K562 (cell line): Measurements from ENCODE around the gene UPK2. TPM values are rescaled to one million over a fixed set of nuclear protein-coding genes. Genes with fewer than 3 reads are reported as not detected.

Experiments
- DNMT1 ChIP-seq: fragments of 450-650 bp; IDR thresholded peaks from 2 replicates; pipeline ENCODE4 v1.6.1; 2016; ENCODE audit warnings: antibody characterized with exemption, mild to moderate bottlenecking
- ERF ChIP-seq: fragments of 450-650 bp; formaldehyde crosslinking; IDR thresholded peaks from 2 replicates; pipeline ENCODE4 v1.4.0; 2020; ENCODE audit warnings: mild to moderate bottlenecking, mixed read lengths
- GABPA ChIP-seq: fragments of 200-800 bp; sonication (Bioruptor generic); conservative IDR thresholded peaks from 2 replicates; pipeline ENCODE4 v1.6.1; 2016; ENCODE audit warnings: low read depth, missing genetic modification characterization, missing compliant biosample characterization
- HMG20B ChIP-seq: fragments of 250-450 bp; sonication (Bioruptor Pico); IDR thresholded peaks from 2 replicates; pipeline ENCODE4 v1.5.0; 2021; ENCODE audit warnings: mild to moderate bottlenecking
- HNRNPL ChIP-seq: fragments of 200-400 bp; formaldehyde crosslinking; IDR thresholded peaks from 2 replicates; pipeline ENCODE4 v1.6.1; 2017; ENCODE audit warnings: low read depth, mild to moderate bottlenecking, low read length
- KAT2B ChIP-seq: IDR thresholded peaks from one replicate; pipeline ENCODE4 v1.6.1; 2012; ENCODE audit warnings: low read depth, mild to moderate bottlenecking, control low read depth, inconsistent platforms, low read length, moderate library complexity
- KAT7 ChIP-seq: sonication (generic); formaldehyde crosslinking; IDR thresholded peaks from 2 replicates; pipeline ENCODE4 v1.8.0; 2022; ENCODE audit warnings: missing genetic modification reagents, mild to moderate bottlenecking, borderline replicate concordance
- MAFK ChIP-seq: IDR thresholded peaks from 2 replicates; pipeline ENCODE4 v1.6.1; 2011; ENCODE audit warnings: low read length, improper control_type of control experiment
- MCM7 ChIP-seq, 2 experiments: fragments of 450-650 bp; IDR thresholded peaks; 2 replicates each; pipeline ENCODE4 v1.6.1; 2016 to 2018
- NCOA4 ChIP-seq: fragments of 450-650 bp; IDR thresholded peaks from 2 replicates; pipeline ENCODE4 v1.6.1; 2018; ENCODE audit warnings: mild to moderate bottlenecking; ENCODE audit not compliant: partially characterized antibody
- NCOA6 ChIP-seq: fragments of 450-650 bp; IDR thresholded peaks from 2 replicates; pipeline ENCODE4 v1.6.1; 2017; ENCODE audit warnings: mild to moderate bottlenecking
- NEUROD1 ChIP-seq: fragments of 150-350 bp; IDR thresholded peaks from 2 replicates; pipeline ENCODE4 v1.6.1; 2014; ENCODE audit warnings: borderline replicate concordance, low read length, low read depth; ENCODE audit not compliant: partially characterized antibody
- POLR2A ChIP-seq: fragments of 450-650 bp; conservative IDR thresholded peaks from 2 replicates; pipeline ENCODE4 v1.6.1; 2016
- RFX1 ChIP-seq: fragments of 450-650 bp; IDR thresholded peaks from 2 replicates; pipeline ENCODE4 v1.6.1; 2016; ENCODE audit warnings: mild to moderate bottlenecking, moderate library complexity
- SRSF7 ChIP-seq: fragments of 200-400 bp; formaldehyde crosslinking; optimal IDR thresholded peaks from 2 replicates; pipeline ENCODE3; 2017; ENCODE audit warnings: mild to moderate bottlenecking, low read depth, low read length
- TBL1XR1 ChIP-seq, 2 experiments: IDR thresholded peaks; 2 replicates each; pipeline ENCODE4 v1.6.1; 2012; ENCODE audit warnings: improper control_type of control experiment in 2 of 2, low read length in 2 of 2, mild to moderate bottlenecking in 1 of 2
- THRAP3 ChIP-seq: fragments of 450-650 bp; IDR thresholded peaks from 2 replicates; pipeline ENCODE4 v1.6.1; 2016; ENCODE audit warnings: mild to moderate bottlenecking, inconsistent platforms, borderline replicate concordance
- ZBTB1 ChIP-seq: sonication (generic); formaldehyde crosslinking; IDR thresholded peaks from 2 replicates; pipeline ENCODE4 v1.8.1; 2023; ENCODE audit warnings: missing genetic modification reagents, low read depth, mild to moderate bottlenecking, borderline replicate concordance
- ZBTB17 ChIP-seq: fragments of 450-650 bp; formaldehyde crosslinking; IDR thresholded peaks from 2 replicates; pipeline ENCODE4 v1.4.0; 2020; ENCODE audit warnings: mild to moderate bottlenecking
- ZKSCAN3 ChIP-seq: fragments of 250-450 bp; sonication (Bioruptor Pico); IDR thresholded peaks from 2 replicates; pipeline ENCODE4 v1.4.0; 2020
- ZNF146 ChIP-seq: IDR thresholded peaks from one replicate; pipeline ENCODE4 v1.6.1; 2018; ENCODE audit warnings: missing compliant biosample characterization; ENCODE audit not compliant: unreplicated experiment
- ZNF347 ChIP-seq: fragments of 450-650 bp; formaldehyde crosslinking; IDR thresholded peaks from 2 replicates; pipeline ENCODE4 v1.4.0; 2020; ENCODE audit warnings: low read depth, mild to moderate bottlenecking, moderate library complexity
- ZNF436 ChIP-seq: fragments of 250-450, 450-650 bp; sonication (Bioruptor Pico); formaldehyde crosslinking; IDR thresholded peaks from 2 replicates; pipeline ENCODE4 v1.7.0; 2020; ENCODE audit warnings: mild to moderate bottlenecking
- ZNF551 ChIP-seq: fragments of 250-450 bp; sonication (Bioruptor Pico); IDR thresholded peaks from 2 replicates; pipeline ENCODE4 v1.5.0; 2021; ENCODE audit warnings: mild to moderate bottlenecking, moderate library complexity
- ZNF589 ChIP-seq: fragments of 200-800 bp; sonication (Bioruptor generic); IDR thresholded peaks from 2 replicates; pipeline ENCODE4 v1.6.1; 2016; ENCODE audit warnings: low read depth, missing genetic modification characterization, missing compliant biosample characterization
- ZNF75A ChIP-seq: fragments of 450-650 bp; formaldehyde crosslinking; IDR thresholded peaks from 2 replicates; pipeline ENCODE4 v1.4.0; 2020; ENCODE audit warnings: mild to moderate bottlenecking
- polyA plus RNA-seq, 8 experiments: library from polyadenylated mRNA; depleted of rRNA in 4 of 8; stranded (reverse) in 5 of 8; unstranded in 3 of 8; fragments of >200 nt; fragmentation: Nextera tagmentation in 2 of 8; fragmentation: Illumina TruSeq in 1 of 8; extraction: Ambion mirVana in 2 of 8; extraction: Trizol in 1 of 8; gene quantifications; 2 replicates each; pipeline versions ENCODE4 v1.2.1 to v1.2.3, GENCODE V29; 2011 to 2014; ENCODE audit warnings: inconsistent platforms in 1 of 8, missing spikeins in 1 of 8
- total RNA-seq, 7 experiments: library from RNA; depleted of rRNA in 6 of 7; stranded (reverse); fragments of >200 nt in 6 of 7; fragmentation: Illumina TruSeq in 2 of 7; extraction: Trizol in 2 of 7; gene quantifications; 2 replicates each; pipeline versions ENCODE4 v1.2.1 to v1.2.3, GENCODE V29; 2011 to 2021; ENCODE audit warnings: low replicate concordance in 1 of 7
- TF ChIP-seq, protein P1 (sequence below): sonication (generic); IDR thresholded peaks from 2 replicates; pipeline ENCODE4 v1.6.1; 2016
- TF ChIP-seq, protein P2 (sequence below): fragments of 250-450 bp; sonication (Bioruptor Pico); IDR thresholded peaks from 2 replicates; pipeline ENCODE4 v1.6.1; 2021; ENCODE audit warnings: mild to moderate bottlenecking
- TF ChIP-seq, protein P3 (sequence below): fragments of 250-450 bp; sonication (Bioruptor Pico); IDR thresholded peaks from 2 replicates; pipeline ENCODE4 v1.5.0; 2021
- TF ChIP-seq, protein P4 (sequence below), 2 experiments: fragments of 450-650 bp in 1 of 2; sonication (generic) in 1 of 2; formaldehyde crosslinking in 1 of 2; IDR thresholded peaks in 1 of 2; conservative IDR thresholded peaks in 1 of 2; 2 replicates each; pipeline versions ENCODE4 v1.6.1 to v1.8.1; 2016 to 2023; ENCODE audit warnings: mild to moderate bottlenecking in 2 of 2, moderate library complexity in 2 of 2, inconsistent platforms in 1 of 2, missing genetic modification reagents in 1 of 2

Gene UPK2
- total and polyA plus RNA-seq, 9 of the 15 experiments (the other 6 are each of a cell fraction or from before 2014, with no cell fraction given): not detected

DNA sequence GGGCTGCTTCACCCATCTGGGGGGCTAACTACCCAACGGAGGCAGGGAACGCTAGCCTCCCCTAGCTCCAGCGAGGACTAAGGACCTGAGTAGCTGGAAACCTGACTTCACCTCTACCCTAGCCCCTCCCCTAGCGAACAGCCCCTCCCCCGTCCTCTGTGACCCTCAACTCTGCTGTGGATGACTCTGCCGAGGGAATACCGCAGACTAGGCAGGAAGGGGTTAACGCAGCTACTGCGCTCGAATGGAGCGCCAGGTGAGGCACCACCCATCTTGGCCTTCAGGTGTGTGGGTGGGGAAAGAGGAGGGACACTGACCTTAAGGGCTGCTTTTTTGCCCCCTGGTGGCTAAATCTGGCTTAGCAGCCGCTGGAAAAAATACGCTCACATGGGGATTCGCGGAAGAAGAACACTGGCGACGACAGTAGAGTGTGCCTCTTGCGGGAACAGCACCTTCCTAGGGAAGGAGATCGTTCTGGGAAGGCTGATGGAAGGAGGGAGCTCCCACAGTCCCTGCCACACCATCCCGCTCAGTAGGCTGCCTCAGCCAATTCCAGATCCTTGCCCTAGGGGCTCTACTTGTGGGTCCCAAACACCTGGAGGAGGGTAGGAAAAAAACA is 25.9 kb upstream of the UPK2 start (continued):
- no peak for TF ChIP-seq ZNF75A (CRISPR knock-in tag)
- no peak for TF ChIP-seq ZNF551 (CRISPR knock-in tag)
- TF ChIP-seq, protein P1, sequence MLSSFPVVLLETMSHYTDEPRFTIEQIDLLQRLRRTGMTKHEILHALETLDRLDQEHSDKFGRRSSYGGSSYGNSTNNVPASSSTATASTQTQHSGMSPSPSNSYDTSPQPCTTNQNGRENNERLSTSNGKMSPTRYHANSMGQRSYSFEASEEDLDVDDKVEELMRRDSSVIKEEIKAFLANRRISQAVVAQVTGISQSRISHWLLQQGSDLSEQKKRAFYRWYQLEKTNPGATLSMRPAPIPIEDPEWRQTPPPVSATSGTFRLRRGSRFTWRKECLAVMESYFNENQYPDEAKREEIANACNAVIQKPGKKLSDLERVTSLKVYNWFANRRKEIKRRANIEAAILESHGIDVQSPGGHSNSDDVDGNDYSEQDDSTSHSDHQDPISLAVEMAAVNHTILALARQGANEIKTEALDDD: no peak
- no peak for TF ChIP-seq ZNF146 (CRISPR knock-in tag)
- no peak for TF ChIP-seq HMG20B (CRISPR knock-in tag)
- no peak for TF ChIP-seq ZKSCAN3 (CRISPR knock-in tag)
- TF ChIP-seq KAT7: peak; percentile 79; the same call in 1 of the 2 replicates
- no peak for TF ChIP-seq MAFK
- TF ChIP-seq, protein P2, sequence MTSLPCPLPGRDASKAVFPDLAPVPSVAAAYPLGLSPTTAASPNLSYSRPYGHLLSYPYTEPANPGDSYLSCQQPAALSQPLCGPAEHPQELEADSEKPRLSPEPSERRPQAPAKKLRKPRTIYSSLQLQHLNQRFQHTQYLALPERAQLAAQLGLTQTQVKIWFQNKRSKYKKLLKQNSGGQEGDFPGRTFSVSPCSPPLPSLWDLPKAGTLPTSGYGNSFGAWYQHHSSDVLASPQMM (CRISPR knock-in tag): no peak
- TF ChIP-seq ERF (CRISPR knock-in tag): no peak
- no peak for TF ChIP-seq ZNF347 (CRISPR knock-in tag)
- TF ChIP-seq RFX1: no peak
- no peak for TF ChIP-seq SRSF7
- no peak for TF ChIP-seq DNMT1
- 0 out of 2 replicates have a peak, but pooled peaks have one; percentile 26 for TF ChIP-seq POLR2A
- TF ChIP-seq NEUROD1: peak; percentile 58
- TF ChIP-seq TBL1XR1 (IDR thresholded peaks at IDR 0.05; ENCODE audit: low read length in 2 of 2): no peak; a peak in 1 of 4 replicates
- TF ChIP-seq ZBTB17 (CRISPR knock-in tag): no peak
- TF ChIP-seq ZBTB1 (CRISPR knock-in tag): no peak
- TF ChIP-seq GABPA (tag): no peak
- TF ChIP-seq ZNF589 (CRISPR knock-in tag): no peak
- no peak for TF ChIP-seq KAT2B
- no peak for TF ChIP-seq MCM7 (IDR thresholded peaks at IDR 0.05)
- no peak for TF ChIP-seq NCOA4
- TF ChIP-seq HNRNPL: no peak
- no peak for TF ChIP-seq THRAP3
- TF ChIP-seq ZNF436: no peak
- TF ChIP-seq, protein P3, sequence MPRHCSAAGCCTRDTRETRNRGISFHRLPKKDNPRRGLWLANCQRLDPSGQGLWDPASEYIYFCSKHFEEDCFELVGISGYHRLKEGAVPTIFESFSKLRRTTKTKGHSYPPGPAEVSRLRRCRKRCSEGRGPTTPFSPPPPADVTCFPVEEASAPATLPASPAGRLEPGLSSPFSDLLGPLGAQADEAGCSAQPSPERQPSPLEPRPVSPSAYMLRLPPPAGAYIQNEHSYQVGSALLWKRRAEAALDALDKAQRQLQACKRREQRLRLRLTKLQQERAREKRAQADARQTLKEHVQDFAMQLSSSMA (CRISPR knock-in tag): no peak
- TF ChIP-seq, protein P4, sequence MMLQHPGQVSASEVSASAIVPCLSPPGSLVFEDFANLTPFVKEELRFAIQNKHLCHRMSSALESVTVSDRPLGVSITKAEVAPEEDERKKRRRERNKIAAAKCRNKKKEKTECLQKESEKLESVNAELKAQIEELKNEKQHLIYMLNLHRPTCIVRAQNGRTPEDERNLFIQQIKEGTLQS (IDR thresholded peaks at IDR 0.05): no peak
- TF ChIP-seq, protein P4 (CRISPR knock-in tag; conservative IDR thresholded peaks at IDR 0.05): no peak
- no peak for TF ChIP-seq NCOA6
